Measurements from ENCODE around the gene ADGRF1.

Gene ADGRF1

DNA sequence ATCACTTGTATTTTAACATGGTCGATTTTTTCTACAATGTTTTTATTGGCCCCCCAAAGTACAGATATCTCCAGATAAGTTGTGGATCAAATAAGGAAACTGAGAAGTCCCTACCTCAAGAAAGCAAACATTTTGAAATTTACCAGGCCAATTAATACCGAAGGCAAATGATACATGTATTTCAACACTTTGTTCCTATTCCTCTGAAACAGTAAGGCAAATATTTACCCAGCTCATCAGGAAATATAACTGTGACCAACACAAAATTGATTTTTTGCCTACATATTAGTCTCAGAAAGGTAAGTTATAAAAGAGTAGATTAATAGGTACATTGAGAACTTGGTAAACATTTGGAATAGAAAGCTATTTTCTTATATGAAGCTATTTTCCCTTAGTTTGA, 69.1 kb downstream of the ADGRF1 start:
- DNase-seq = no peak

DNA sequence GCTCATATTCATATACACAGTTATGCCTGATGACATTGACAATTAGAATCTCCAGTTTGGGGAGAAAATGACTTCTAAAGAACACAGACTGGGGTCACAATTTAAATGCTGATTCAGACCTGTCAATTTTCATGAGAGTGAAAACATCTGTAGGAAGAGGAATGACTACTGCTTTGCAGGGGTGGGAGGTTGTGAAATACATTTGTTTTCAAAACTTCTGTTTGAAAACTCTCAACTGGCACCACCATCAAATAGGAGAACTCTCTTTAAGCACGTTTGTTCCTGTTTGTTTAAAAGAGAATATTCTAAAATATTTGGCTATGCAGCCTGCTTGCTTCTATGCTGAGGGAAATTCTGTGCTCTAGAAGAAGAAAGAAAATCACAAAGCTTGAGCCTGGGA, 69.6 kb downstream of the ADGRF1 start:
- no peak for DNase-seq

DNA sequence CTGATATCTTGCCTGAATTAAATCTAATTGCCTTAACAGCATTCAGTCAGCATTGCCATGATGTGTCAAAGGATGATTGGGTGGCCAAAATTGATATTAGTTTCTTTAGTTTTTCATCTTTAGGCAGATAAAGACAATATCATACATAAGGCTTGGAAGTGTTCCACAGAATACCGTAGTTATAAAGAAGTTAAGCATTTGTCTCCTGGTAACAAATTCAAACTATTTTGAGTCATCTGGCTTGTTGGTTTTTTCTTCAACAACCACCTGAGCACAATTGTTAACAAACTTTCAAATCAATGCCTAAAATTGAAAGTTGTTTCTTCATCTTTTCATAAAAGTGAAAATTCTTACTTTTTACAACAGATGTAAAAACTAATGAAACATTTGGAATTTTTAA, 72.9 kb downstream of the ADGRF1 start:
- DNase-seq = no peak

DNA sequence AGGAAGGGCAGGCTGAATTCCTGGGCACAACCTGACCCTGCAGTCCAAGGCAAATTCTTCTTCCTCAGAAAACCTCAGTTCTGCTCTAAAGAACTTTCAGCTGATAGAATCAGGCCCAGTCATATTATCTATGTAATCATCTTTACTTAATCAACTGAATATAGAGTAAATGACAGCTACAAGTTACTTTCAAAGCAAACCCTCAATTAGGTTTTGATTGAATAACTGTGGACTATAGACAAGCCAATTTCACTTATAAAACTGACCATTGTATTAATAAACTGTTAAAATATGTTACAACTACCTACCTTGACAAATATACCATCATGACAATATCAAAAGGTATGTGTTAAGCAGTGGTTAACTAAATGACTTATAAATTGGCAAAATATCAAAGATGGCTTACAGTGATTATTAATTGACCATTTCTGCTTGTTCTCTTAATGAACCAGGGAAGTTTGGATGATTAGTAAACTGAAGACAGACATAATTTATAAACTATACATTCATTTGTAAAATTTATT, 74.2 kb downstream of the ADGRF1 start:
- DNase-seq = no peak

DNA sequence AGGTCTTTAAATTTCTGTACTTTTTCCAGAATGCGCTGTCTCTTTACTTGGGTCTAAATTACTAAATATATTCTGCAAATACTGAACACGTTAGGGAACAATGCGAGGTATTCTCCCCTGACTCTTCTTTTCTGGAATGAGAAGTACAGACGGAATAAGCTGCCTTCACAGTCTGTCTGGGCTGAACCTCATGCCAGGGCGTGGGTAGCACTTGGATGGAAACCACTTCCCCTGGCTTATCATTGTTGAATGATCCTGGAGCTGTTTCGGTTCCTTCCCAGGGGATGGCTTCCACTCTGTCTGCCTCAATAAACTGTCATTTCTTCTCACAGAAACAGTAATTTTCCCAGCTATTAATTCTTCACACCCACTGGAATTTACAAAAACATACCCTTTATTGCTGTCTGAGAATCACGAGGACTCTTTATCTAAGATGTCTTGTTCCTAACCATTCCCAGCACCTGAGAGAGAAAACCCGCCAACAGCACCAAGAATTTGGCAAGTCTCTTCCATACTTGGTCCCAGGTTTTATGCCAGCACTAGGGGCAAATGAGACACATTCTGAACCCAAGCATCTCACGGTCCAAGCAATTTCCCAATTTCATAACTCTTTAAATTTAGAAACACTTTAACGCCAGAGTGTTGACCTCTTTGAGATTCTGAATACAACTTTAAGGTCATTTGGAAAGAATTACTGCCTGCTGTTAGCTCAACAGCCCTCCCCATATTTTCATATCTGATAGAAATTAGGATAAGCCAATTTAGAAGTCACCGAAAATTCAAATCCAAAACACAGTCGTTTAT, 77.2 kb downstream of the ADGRF1 start:
- no peak for DNase-seq

DNA sequence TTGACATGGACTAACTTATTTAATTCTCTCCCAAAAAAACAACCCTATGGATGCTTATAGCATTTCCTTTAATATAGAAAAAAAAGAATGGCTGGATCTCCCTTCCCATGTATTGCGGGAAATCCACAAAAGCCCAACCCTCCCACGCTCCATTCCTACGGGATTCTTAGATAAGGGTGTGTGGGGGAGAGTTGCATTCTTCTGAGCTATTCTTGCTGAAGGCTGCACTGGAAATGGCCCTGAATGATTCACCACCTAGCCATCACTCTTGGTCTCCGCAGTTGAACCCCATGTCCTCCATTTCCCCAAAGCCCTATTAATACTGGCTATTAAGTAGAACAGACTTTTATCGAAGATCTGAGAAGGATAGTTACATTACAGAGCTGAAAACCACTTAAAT, 78.5 kb downstream of the ADGRF1 start:
- no peak for DNase-seq

DNA sequence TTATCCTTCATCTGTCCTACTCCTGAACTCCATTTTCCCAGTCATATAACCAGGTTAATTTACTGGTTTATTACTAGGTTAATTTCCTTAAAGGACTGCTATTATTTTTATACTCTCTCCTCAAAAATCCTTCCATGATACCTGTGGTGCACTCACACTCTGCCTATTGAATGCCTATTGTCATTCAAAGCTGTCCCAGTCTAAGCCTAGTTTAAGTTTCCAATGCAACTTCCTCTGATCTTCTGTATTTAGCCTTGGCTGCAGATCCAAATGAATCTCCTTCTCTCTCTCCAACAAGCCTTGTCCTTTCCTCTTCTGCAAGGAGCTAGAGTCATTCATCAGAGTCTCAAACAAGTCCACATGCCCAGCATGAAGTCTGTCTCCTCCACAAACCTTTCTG, 79.1 kb downstream of the ADGRF1 start:
- DNase-seq = no peak

DNA sequence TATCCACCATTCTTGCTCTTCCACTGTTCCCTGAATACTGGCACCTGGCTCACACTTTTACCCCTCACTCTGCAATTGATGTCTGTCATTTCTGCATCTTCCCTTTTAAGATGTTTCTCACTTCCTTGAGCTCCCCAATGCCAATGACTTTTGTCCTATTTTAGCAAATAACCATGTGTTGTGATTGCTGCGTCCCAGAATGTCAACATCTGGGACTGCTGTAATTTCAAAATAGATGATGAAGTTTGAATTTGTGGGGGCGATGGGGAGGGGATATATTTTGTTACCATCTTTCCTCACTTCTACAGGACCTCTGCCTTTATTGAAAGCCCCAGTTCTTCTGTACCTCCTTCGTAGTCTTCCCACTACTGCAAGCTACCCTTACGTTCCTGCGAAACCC, 80.4 kb downstream of the ADGRF1 start:
- DNase-seq = no peak

DNA sequence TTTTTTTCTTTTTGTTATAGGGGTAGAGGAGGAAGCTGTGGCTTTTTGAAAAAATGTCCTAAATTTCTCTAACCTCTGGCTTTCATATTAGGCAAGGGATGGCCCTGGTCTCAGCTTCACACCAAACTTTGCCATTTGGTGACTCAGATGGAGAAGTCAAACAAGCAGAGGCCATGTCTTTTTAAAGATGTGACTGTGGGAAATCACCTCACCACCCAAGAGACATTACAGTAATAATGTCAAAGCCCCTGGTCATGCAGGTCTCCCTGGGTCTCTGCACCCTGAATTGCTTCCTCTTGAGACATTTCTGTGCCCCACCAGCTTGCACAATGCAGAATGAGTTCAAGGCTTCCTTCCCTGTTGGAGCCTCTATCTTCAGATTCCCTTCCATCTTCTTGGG, 80.9 kb downstream of the ADGRF1 start:
- DNase-seq = no peak

DNA sequence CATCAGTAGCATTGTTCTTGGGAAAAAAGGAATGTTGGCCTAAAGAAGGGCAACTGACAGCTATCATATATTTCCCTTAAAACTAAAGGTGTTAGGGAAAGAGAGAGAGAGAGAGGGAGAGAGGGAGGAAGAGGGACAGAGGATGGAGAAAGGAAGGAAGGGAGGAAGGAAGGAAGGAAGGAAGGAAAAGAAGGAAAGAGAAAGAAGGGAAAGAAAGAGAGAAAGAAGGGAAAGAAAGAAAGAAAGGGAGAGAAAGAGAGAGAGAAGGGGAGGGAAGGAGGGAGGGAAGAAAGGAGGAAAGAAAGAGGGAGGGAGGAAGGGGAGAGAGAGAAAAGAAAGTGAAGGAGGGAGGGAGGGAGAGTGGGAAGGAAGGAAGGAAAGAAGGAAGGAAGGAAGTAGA, 82.7 kb downstream of the ADGRF1 start:
- no peak for DNase-seq

DNA sequence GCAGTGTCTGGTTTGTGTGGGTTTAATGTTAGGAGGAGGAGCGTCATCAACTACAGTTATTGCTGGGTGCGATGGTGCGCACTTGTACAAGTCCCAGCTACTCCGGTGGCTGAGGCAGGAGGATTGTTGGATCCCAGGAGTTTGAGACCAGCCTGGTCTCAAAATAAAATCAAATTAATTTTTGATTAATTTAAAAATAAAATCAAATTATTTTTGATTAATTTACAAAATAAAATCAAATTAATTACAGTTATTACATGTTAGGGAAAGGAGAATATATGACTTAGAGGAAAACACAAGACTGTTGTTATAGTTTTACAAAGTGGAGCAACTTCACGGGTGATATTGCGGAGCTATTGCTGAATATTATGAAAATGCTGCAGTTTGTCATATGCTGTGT, 85.7 kb downstream of the ADGRF1 start:
- no peak for DNase-seq

DNA sequence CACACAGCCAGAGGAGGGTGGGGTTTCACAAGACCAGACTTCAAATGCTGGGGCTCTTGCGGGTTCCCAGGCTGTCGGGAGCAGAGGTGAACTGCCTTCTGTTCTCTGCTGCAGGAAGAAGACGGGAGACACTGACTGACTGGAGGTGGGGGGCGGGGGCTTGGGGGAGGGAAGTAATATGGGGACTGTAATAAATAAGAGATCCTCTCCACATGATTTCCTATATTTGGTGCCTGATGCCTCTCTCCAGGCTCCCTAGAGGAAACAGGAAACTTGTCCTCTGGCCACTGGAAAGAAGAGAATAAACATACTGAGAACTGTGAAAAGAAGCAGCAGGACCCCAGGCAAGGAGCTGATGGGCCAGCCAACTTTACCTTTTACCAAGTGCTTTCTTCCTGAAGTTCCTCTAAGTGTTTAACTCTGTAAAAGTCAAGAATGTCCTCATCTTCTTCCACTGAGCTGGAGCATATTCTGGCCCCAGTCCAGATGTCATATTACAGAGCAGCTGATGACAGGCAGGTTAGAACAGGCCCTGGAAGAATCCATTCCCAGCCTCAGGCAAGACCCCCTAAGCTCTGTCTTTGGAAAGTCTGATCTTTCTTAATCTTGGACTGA, 87.2 kb downstream of the ADGRF1 start:
- no peak for DNase-seq

DNA sequence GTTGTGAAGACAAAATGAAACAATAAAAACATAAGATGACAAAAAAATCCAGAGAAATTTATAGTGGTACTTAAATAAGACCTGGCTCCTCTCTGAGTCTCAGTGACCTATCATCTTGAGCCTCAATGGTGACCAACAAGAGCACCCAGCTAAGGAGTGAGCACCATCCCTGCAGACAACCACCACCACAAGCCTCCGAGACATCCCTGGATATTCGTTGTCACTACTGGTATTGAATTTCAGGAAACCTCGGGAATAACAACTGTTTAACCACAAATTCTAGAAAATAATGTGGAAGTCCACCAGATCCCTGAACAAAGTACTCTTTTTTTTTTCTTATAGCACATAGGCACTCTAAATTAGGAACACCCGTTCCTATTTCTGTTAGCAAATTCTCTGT, 88.2 kb downstream of the ADGRF1 start:
- DNase-seq = no peak

DNA sequence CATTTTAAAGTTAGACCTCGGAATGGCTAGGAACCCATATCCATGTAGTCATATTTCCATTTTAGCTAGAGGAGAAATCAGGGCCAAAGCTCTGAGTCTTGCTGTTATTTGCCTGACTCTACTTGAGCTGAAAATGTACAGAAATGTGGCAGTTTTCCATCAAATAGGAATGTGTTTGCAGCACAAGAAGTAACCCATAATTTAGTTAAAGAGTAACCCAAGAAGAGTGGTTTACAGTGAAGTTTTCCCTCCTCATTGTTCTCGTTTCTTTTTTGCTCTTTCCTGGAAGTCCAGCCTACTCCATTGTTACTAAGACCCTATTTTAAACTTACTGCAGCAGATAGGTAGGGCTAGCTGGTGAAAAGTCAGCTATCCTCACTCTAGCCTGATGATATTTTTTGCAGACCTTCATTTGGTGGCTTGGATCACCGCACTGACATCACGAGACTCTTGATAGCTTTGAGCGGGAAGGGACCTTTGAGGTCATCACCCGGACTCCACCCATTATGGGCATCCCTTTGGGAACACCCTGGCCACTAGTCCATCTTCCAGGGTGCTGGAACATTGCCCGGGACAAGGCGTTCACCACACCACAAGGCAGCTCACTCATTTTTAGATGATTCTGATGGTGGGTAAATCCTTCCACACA, 92.4 kb downstream of the ADGRF1 start:
- DNase-seq = no peak

DNA sequence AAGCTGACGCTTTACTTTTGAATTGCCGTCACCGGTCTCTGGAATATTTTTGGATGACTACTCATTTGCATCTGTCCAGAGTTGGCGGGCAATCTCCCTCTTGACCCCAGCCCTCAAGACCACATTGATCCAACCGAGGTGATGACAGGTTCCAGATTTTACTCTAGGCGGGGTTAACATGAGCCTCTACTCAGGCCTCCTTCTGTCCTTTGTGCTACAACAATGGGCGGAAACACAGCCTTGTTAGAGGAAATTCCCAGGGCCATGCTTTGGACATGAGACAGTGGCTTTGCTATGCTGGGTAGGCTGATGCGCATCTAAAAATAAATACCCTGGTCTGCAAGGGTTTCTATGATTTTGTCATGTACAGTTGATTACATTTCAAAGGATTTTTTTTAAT, 93.4 kb downstream of the ADGRF1 start:
- no peak for DNase-seq
